NCI-H69 (cell line): ENCODE data around the gene MYO7B.
A peak's percentile ranks its signal among the peaks of the same experiment; 100 is the strongest.

Experiments
- DNase-seq: peaks from one replicate; lab custom pipeline; 2025; lab: John Stamatoyannopoulos, UW

Gene MYO7B

GRCh38 chr2:127608061-127609030, 72.9 kb downstream of the MYO7B start:
- DNase-seq: no peak

- DNase-seq: no peak
Measured at GRCh38 chr2:127609031-127609751, 73.7 kb downstream of the MYO7B start.

GRCh38 chr2:127609818-127610217, 74.3 kb downstream of the MYO7B start:
- DNase-seq: no peak

- DNase-seq: no peak
Measured at GRCh38 chr2:127610561-127610960, 75.1 kb downstream of the MYO7B start.

- no peak for DNase-seq
Measured at GRCh38 chr2:127611076-127611925, 75.8 kb downstream of the MYO7B start.

- no peak for DNase-seq
Measured at GRCh38 chr2:127612111-127612822, 76.8 kb downstream of the MYO7B start.

- DNase-seq: no peak
Measured at GRCh38 chr2:127614246-127614645, 78.8 kb downstream of the MYO7B start.

- DNase-seq: no peak
Measured at GRCh38 chr2:127614731-127615130, 79.2 kb downstream of the MYO7B start.

- DNase-seq: no peak
Measured at GRCh38 chr2:127615511-127616166, 80.2 kb downstream of the MYO7B start.

- DNase-seq: no peak
Measured at GRCh38 chr2:127618551-127619202, 83.2 kb downstream of the MYO7B start.

GRCh38 chr2:127619203-127619590, 83.7 kb downstream of the MYO7B start:
- DNase-seq: no peak

GRCh38 chr2:127619877-127620705, 84.6 kb downstream of the MYO7B start:
- no peak for DNase-seq

GRCh38 chr2:127620866-127621265, 85.4 kb downstream of the MYO7B start:
- no peak for DNase-seq

GRCh38 chr2:127621981-127622431, 86.5 kb downstream of the MYO7B start:
- DNase-seq: no peak

- no peak for DNase-seq
Measured at GRCh38 chr2:127622561-127623387, 87.3 kb downstream of the MYO7B start.

- peak; percentile 42 for DNase-seq
Measured at GRCh38 chr2:127623388-127624319, 88.2 kb downstream of the MYO7B start.

GRCh38 chr2:127624320-127624755, 88.9 kb downstream of the MYO7B start:
- DNase-seq: no peak
